Renal cortical epithelial cell (primary cell): Measurements from ENCODE around the gene GRK7. TPM values are rescaled to one million over a fixed set of nuclear protein-coding genes. Genes with fewer than 3 reads are reported as not detected.
"Not testable (repeated sequence)": the region's sequence is repeated elsewhere in the genome, so short reads cannot be mapped to it uniquely, and the experiment has no call there.

ENCODE experiments used
- DNase-seq: peaks from one replicate; pipeline ENCODE4 v3.0.0-alpha.2; 2011; ENCODE audit warnings: low read depth
- total RNA-seq: library from RNA; depleted of rRNA; stranded (reverse); fragments of >200 nt; gene quantifications from 2 replicates; pipeline ENCODE4 v1.2.3, GENCODE V29; 2014

Gene GRK7
- total RNA-seq, 1 donor from 2014 or later: 0.05 TPM

DNA sequence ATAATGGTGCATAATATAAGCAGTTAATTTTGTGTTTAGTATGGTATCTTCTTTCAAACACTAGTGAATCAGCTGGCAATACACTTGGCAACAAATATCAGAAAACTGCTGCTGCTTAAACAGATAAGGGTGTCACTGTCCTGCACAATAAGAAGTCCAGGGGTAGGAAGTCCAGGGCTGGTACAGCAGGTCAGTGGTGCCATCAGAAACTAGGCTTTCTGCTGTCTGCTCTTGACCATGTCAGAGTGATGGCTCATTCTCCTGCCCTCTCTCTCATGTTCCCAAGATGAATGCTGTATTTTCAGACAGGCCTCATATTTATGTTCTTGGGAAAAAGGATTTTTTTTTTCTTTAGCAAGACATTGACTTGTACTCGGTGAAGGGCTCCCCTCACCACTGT is 9.2 kb upstream of the GRK7 start:
- DNase-seq: no peak

DNA sequence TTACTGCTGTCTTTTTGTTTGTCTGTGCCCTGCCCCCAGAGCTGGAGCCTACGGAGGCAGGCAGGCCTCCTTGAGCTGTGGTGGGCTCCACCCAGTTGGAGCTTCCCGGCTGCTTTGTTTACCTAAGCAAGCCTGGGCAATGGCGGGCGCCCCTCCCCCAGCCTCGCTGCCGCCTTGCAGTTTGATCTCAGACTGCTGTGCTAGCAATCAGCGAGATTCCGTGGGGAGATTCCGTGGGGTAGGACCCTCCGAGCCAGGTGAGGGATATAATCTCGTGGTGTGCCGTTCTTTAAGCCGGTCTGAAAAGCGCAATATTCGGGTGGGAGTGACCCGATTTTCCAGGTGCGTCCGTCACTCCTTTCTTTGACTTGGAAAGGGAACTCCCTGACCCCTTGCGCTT is 656 bp upstream of the GRK7 start:
- not testable (repeated sequence) for DNase-seq

DNA sequence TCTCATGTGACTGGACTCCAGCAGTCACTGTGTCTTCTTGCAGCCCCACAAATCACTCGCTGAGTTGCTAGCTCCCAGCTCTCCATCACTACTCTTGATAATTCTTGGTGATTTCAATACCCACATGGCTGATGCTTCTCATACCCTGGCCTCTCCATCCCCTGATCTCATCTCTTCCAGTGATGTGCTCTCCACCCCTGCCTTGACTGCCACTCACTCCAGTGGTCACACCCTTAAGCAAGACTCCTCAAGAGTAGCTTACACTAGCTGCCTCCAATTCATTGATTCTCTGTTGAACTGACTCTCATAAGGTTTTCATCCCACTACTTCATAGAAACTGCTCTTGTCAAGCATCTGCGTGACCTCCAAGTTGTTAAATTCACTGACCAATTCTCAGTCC is 837 bp downstream of the GRK7 start:
- DNase-seq: no peak

DNA sequence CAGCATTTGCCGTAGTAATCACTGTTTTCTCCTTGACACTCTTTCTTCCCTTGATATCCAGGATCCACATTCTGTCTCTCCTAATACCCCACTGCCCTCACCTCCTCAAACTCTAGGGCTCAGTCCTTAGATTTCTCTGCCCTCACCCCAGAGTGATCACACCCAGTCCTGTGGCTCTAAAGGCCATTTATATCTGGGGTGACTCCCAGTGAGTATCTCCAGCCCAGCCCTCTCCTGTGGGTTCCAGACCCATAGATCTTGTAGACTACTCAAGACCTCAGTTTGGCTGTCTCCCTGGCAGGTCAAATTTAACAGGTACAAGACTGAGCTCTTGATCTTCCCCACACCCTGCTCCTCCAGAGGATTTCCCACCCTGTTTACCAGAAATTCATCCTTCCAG is 1.3 kb downstream of the GRK7 start:
- no peak for DNase-seq

DNA sequence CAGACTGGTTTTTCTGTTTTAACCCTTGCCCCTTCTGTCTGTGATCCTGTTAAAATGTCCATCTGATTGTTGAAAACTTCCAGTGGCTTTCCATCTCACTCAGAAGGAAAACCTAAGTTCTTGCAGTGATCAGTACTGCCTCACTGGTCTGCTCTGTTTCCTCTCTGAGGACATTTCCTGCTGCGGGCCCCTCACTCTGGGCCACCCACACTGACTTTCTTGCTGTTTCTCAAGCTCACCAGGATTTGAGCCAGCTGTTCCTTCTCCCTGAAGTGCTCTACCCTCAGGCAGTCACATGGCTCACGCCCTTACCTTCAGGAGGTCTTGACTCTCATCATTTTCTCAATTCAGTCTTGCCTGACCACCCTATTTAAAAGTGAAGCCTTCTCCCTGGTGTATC is 1.8 kb downstream of the GRK7 start:
- no peak for DNase-seq

DNA sequence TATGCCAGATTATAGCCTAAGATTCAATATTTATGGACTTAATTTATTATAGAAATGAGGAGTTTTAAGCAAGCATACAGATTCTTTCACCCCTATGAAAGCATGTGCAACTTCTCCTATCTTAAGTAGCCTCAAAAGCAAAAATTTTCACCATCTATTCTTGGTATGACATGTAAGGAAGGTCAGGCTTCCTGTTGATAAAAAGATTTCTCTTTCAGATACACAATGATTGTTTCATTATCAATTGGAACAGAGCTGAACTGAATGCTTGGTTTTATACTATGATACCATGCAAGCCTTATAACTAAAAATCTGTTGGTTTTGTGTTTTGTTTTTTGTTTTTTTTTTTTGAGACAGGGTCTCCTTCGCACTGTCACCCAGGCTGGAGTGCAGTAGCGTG is 3.9 kb downstream of the GRK7 start:
- no peak for DNase-seq

DNA sequence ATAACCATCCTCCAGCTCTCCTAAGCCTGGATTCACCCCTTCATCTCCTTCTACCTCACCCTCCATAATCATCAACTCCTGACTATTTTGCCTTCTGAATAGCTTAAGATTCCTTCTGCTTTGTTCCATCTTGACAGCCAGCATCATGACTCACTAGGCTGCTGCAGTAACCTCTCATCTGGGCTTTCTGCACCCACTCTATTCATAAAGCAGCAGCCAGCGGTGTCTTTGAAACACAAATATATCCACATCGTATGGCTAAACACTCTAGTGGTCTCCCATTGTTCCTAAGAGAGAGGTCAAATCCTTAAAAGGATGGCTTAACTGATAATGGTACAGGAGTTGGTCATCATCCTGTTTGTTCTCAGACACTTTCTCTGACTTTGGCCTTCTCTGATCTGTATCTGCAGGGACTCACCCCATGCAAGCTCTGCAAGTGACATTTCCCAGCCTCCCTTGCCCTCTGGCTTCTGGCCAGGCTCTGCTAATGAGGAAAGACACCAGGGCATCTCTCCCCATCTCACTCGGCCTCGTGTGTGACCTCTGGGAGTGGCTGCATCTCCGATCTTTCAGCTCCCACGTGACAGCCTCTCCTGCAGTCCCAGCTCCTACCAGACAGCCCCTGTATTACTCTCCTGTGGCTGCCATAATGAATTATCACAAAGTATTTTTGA is 6.2 kb downstream of the GRK7 start:
- no peak for DNase-seq

DNA sequence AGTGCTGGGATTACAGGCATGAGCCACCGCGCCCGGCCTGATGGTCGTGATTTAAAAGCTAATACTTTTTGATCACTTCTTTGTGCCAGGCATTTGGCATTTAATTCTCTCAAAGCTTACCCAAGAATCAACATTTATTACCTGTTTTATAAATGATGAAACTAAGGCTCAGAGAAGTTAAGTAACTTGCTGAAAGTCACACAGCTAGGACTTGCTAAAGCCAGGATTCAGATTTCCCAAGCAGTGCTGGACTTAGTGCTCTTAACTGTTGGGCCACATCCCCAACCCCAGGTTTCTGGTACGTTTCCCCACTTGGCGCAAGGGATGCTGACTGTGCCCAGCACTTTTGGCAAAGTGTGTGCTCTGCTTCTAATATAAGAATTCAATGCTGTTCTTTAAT is 10.5 kb downstream of the GRK7 start:
- DNase-seq: no peak

DNA sequence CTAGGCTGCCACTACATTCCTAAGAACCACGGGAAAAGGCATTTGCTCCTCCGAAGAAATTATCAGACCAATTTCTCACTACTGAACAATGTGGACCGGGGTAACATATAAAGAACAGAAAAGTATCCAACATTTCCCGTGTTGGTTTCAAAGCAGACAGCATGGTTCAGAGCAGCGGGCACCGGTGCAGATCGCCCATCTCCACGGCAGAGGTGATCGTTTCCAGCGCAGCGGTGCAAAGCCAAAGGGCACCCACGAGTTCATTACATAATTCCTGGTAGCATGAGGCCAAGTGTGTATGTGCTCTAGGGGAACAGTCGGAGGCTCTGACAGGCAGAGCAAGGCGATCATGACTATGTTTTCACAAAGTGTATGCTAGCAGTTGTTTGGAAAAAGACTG is 13.2 kb downstream of the GRK7 start:
- no peak for DNase-seq

DNA sequence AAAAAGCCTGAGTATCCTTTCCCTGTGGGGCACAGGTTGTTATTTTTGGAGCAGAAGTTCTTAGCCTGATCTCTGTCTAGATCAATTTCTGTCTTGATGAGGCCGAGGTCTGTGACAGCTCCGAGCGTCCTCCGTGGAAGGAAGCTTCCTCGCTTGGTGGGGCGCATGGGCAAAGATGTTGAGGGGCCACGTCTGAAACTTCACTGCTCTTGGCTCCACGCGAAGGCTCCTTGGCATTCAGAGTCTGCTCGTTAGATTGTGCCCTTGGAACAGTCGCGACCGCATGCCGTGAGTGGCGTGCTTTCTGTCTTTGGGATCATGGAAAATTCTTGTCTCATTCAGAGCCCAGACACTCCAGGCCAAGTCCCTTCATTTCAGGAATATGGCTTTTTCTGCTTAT is 13.7 kb downstream of the GRK7 start:
- DNase-seq: no peak

DNA sequence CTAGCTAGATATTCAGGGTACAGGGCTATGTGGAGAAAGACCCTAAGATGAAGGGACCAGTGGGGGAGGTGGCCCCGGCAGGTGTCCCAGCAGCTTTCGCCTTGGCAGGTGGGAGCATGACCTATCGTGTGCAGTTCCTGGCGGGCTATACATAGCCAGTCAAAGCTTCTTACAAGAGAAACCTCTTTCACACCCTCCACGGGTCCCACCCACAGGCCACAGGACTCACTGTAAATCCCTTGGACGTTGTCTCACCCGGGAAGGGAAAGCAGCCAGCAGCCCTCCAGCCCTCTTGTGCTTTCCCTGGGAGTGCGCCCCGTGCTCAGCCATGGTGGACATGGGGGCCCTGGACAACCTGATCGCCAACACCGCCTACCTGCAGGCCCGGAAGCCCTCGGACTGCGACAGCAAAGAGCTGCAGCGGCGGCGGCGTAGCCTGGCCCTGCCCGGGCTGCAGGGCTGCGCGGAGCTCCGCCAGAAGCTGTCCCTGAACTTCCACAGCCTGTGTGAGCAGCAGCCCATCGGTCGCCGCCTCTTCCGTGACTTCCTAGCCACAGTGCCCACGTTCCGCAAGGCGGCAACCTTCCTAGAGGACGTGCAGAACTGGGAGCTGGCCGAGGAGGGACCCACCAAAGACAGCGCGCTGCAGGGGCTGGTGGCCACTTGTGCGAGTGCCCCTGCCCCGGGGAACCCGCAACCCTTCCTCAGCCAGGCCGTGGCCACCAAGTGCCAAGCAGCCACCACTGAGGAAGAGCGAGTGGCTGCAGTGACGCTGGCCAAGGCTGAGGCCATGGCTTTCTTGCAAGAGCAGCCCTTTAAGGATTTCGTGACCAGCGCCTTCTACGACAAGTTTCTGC is 15.0 kb downstream of the GRK7 start:
- no peak for DNase-seq

DNA sequence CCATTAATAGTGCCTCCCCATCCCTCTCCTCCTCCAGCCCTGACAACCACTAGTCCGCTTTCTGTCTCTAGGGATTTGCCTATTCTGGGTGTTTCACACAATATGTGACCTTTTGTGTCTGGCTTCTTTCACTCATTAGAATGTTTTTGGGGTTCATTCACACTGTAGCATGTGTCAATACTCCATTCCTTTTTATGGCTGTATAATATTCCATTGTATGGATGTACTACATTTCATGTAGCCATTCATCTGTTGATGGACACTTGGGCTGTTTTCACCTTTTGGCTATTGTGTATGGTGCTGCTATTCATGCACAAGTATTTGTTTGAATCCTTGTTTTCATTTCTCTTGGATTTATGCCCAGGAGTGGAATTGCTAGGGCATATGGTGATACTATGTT is 16.5 kb downstream of the GRK7 start:
- DNase-seq: no peak

DNA sequence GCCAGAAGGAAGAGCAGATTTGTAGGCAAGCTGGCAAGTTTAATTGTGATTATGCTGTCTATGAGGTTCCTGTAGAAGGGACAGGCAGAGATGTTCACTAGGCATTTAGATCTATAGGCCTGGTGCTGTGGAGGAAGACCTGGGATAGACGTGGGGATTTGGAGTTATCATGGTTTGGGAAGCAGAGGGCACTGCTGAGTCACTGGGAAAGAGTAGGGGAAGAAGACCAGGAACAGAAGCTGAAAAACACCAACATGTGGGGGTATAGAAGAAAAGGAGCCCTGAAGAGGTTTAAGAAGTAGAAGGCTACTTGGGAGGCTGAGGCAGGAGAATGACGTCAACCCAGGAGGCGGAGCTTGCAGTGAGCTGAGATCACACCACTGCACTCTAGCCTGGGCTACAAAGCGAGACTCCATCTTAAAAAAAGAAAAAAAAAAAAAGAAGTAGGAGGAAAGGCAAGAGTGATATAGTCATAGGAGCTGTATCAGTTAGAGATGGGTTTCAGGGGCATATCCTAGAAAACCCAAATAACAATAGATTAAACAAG is 19.3 kb downstream of the GRK7 start:
- no peak for DNase-seq

DNA sequence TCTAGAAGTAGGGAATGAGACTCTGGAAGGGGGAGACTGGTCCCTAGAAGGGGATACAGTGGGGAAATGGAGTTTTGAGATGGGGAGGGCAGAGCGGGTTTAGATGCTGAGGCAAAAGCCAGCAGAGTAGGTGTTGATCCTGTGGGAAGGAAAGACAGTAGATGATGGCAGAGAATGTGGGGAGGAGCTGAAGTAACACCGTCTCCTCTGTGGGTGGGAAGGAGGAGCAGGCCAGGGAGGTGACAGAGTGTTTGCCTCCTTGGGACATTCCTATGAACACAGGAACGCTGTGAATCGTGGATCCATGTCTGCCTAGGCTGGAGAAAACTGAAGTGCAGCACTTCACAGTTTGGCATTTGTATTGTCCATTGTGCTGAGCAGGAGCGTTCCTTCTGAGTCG is 20.4 kb downstream of the GRK7 start:
- no peak for DNase-seq

DNA sequence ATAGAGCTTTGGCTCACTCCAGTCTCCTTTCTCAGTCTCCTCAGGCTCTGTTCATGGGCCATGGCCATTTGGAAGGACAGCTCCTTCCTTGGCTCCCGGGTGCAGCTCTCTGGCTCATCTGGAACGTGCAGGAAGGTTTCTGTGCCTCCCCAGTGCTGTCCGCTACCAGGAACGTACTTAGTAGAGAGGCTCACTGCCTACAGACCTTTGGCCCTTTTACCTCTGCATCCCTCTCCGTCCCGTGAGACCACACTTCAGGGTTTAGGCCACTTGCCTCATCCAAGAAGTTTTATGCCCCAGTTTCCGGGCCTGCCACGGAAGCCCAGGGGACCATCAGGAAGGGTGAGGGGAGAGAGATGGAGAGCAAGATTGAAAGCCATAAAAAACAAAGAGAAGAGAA is 20.9 kb downstream of the GRK7 start:
- DNase-seq: no peak

DNA sequence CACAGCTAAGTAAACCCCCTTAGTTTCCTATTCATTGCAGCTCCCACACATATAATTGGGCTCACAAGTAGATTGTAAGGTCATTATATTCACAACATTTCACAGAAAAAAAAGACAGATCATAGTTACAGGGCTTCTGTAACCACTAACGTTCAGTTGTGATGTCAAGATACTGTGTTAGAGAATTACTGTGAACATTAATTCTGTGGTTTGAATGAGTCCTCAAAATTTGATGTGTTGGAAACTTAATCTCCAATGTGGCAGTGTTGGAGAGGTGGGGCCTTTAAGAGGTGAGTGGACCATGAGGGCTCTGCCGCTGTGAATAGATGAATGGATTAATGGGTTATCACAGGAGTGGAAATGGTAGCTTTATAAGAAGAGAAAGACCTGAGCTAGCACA is 21.3 kb downstream of the GRK7 start:
- DNase-seq: no peak

DNA sequence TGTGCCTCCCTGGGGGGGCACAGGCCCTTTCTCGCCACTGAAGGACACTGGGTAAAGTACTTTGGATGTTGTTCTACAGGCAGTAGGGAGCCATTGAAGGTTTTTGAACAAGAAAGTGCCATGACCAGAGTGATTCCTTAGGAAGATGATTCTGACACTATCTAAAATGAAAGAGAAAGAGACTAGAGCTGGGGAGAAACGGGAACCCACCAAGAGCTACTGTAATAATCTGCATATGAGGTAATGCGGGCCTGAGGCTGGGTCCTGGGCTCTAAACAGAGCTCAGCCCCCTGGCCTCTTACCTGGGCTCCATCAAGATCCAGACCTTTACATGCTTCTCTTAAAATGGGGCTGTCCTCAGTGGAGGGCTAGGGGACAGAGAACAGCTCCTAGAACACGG is 24.9 kb downstream of the GRK7 start:
- no peak for DNase-seq

DNA sequence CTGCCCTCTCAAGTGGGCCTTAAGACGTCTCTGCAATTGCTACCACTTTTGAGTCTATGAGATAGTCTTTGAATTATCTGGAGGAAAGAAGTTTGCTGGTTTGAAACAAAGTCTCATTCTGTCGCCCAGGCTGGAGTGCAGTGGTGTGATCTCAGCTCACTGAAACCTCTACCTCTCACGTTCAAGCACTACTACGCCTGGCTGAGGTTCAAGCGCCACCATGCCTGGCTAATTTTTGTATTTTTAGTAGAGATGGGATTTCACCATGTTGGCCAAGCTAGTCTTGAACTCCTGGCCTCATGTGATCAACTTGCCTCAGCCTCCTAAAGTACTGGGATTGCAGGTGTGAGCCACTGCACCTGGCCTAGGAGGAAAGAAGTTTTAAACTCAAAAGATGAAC is 25.5 kb downstream of the GRK7 start:
- not testable (repeated sequence) for DNase-seq

DNA sequence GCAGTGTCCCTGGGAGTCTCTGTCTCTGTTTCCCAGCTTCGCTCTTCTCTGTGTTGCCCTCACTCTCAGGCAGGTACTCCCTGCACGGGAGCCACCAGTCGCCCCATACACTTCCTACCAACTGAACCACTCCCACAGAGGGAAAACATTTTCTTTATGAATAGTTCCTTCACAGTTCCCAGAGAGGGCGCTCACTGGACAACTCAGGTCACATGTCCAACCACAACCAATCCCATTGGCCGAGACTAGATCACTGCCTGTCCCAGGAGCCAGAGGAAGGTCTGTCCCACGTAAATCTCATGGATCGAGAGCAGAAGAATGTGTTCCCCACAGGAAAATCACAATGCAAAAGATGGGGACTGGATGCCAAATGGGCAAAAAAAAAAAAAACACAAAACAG is 26.1 kb downstream of the GRK7 start:
- no peak for DNase-seq

DNA sequence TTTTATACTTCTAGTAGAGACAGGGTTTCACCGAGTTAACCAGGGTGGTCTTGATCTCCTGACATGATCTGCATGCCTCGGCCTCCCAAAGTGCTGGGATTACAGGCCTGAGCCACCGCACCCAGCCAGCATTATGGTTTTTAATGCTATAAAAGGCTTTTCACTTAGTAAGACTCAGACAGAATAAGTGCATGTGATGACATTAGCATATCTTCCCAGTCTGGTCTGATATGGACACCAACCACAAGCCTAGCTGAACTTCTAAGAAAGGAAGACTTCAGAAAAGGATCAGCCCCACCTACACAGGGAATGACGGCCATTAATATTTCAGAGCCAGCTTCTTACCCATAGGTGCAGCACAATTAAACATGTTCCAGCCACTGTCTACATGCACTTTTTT is 27.0 kb downstream of the GRK7 start:
- no peak for DNase-seq

DNA sequence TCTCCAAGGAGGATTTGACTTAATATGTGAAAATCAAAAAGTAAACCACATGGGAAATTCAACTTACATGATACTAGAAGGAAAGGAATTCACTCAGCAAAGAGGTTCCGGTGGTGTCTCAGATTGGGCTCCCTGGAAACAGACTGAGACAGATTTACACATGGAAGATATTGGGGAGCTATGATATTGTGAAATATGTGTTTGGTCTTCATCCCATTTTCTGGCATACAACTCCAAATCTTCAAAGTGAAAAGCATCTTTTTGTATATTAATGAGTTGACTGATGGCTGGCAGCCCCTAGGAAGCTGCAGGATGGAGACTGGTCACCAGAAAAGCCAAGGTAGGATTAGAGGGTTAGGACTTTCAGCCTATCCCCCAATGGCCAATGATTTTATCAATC is 29.3 kb downstream of the GRK7 start:
- no peak for DNase-seq

DNA sequence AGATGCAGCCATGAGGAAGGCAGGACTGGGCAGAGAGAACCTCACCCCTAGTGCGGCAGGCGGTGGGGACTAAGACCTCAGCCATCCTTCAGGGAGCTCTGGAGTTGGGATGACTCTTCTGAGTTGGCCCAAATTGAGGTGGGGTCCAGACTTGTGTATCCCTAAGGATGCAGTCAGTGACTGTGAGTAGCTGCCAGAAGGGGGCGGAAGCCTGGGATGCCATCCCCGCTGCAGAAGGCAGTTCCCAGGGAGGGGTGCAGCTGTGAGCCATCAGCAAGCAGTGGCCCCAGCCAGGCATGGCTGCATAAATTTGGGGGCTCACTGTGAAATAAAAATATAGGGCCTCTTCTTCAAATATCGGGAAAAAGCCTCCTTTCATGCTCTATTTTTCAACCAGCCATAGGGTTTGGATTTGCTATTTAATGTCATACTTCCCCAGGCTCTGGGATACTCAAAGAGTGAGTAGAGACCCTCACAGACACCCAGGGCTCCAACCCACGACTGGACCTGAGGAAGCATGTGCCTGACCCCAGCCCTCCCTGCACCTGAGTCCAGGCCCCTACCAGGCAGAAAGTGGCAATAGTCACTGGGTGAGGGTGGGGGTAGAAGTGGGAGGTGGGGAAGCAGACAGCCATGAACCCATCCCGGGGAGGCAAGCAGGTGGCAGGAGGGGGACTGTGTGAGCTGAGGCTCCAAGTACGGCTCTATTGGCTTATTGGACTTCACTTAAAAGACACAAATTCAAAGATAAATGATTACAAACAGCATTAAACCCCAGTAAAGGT is 30.5 kb downstream of the GRK7 start:
- DNase-seq: no peak

DNA sequence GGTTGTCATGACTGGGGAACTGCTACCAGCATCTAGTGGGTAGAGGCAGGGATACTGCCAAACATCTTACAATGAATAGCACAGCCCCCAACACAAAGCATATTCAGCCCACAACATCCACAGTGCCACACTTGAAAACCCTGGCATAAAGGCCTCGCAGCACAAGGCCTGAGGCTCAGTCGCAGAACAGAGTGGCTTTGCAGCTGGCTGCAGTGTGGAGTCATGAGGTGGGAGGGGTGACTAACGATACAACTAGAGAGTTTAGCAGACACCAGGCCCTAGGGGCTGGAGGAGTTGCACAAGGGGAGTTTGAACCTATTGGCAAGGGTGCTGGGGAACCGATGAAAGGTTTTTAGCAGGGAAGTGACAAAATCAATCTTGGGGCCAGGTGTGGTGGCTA is 32.1 kb downstream of the GRK7 start:
- DNase-seq: no peak
